Kidney (tissue), 14 donors: ENCODE results near the gene SETD4. TPM values are rescaled to one million over a fixed set of nuclear protein-coding genes. Genes with fewer than 3 reads are reported as not detected.

ENCODE experiments used
- DNase-seq, 5 donors: peaks; one replicate each; pipeline ENCODE4 v3.0.0-alpha.2; 2013 to 2020
- FAIRE-seq: peaks from 2 replicates; lab custom pipeline; 2012; peaks lifted over from hg19 to GRCh38; lab: Jason Lieb, UNC
- H3K27ac ChIP-seq, 2 donors: one replicate each; pipeline ENCODE4 v1.7.0; 2013; ENCODE audit warnings: low read depth in 2 of 2, low read length in 2 of 2, inconsistent platforms in 1 of 2
- H3K27me3 ChIP-seq: one replicate; pipeline ENCODE4 v1.7.1; 2013; ENCODE audit warnings: low read length, inconsistent platforms; ENCODE audit not compliant: control insufficient read depth, insufficient read depth
- H3K36me3 ChIP-seq, 3 donors: one replicate each; pipeline versions ENCODE4 v1.7.0 to v1.7.1; 2013; ENCODE audit warnings: low read length in 3 of 3, control low read depth in 1 of 3, inconsistent platforms in 1 of 3; ENCODE audit not compliant: insufficient read depth in 3 of 3, control insufficient read depth in 2 of 3
- H3K4me1 ChIP-seq, 3 donors: one replicate each; pipeline versions ENCODE4 v1.7.0 to v1.7.1; 2013; ENCODE audit warnings: low read length in 3 of 3, inconsistent platforms in 1 of 3, low read depth in 1 of 3; ENCODE audit not compliant: control insufficient read depth in 2 of 3, insufficient read depth in 2 of 3
- H3K4me3 ChIP-seq, 3 donors: one replicate each; pipeline versions ENCODE4 v1.7.0 to v1.8.1; 2013; ENCODE audit warnings: low read length in 3 of 3, control low read depth in 1 of 3, inconsistent platforms in 1 of 3
- H3K9ac ChIP-seq, 3 donors: one replicate each; pipeline versions ENCODE4 v1.7.0 to v1.7.1; 2013; ENCODE audit warnings: low read length in 3 of 3, control low read depth in 1 of 3, inconsistent platforms in 1 of 3
- H3K9me3 ChIP-seq, 3 donors: one replicate each; pipeline versions ENCODE4 v1.7.0 to v1.7.1; 2013; ENCODE audit warnings: low read length in 3 of 3, control low read depth in 1 of 3, inconsistent platforms in 1 of 3; ENCODE audit not compliant: control insufficient read depth in 2 of 3, insufficient read depth in 1 of 3
- CTCF ChIP-seq: IDR thresholded peaks from 3 replicates; pipeline ENCODE4 v1.5.1; 2012; ENCODE audit warnings: mild to moderate bottlenecking, moderate library complexity, borderline replicate concordance; ENCODE audit not compliant: insufficient read depth; ENCODE audit errors: extremely low read depth
- intact Hi-C: fragments of 100-400 bp; cut with DNase I; formaldehyde crosslinking; loops from one replicate; pipeline ENCODE4 v1.11.1; 2022
- polyA plus RNA-seq: library from polyadenylated mRNA; stranded (reverse); fragments of 350-450 nt; fragmentation: Illumina TruSeq; extraction: RNeasy Lipid Tissue Mini Kit (QIAGEN cat#74804); gene quantifications from one replicate; pipeline ENCODE4 v1.2.3, GENCODE V29; 2014; ENCODE audit warnings: low read depth, low replicate concordance; ENCODE audit not compliant: insufficient read depth
- total RNA-seq: library from RNA; stranded (reverse); fragmentation: NEBNext Ultra II Directional; extraction: Animal tissue kit (Norgen Biotek cat#: 25700); gene quantifications from one replicate; pipeline ENCODE4 v1.2.1, GENCODE V29; 2021
- donor health status: control.
- donor health status: control.
- donor health status: control.
- donor health status: control.
- donor health status: control.
- donor health status: DM: yes; HTN: yes; CAD: no.
- donor health status: Normal renal cell carcinoma (clear cell type).

The SETD4 gene
- total and polyA plus RNA-seq, 2 donors from 2014 or later, result 14.2 to 22.5 TPM

GRCh38 chr21:36064085-36064460 is 3.7 kb upstream of the SETD4 start:
- Histone ChIP-seq H3K27ac (no peak overlapping the region), H3K27me3 (no peaks in the 10 kb centered on the region), H3K4me1 (no peaks in the 10 kb centered on the region), H3K9ac (no peak overlapping the region), H3K36me3 (no peaks in the 10 kb centered on the region), H3K9me3 (peaks cover 0 to 4% (median 0%) of the 10 kb centered on the region in 3 donors), H3K4me3 (no peak overlapping the region)
- FAIRE-seq, result no peak
- DNase-seq, result no peak
- TF ChIP-seq CTCF, result no peak
- intact Hi-C loops, result no loop called here

GRCh38 chr21:36063375-36064084 is 3.2 kb upstream of the SETD4 start:
- Histone ChIP-seq H3K36me3 (no peaks in the 10 kb centered on the region), H3K9me3 (no peaks in the 10 kb centered on the region), H3K27me3 (no peaks in the 10 kb centered on the region), H3K9ac (no peak overlapping the region), H3K27ac (no peak overlapping the region), H3K4me1 (no peaks in the 10 kb centered on the region), H3K4me3 (no peak overlapping the region)
- TF ChIP-seq CTCF, result no peak
- FAIRE-seq (no peak), DNase-seq (no peak)
- intact Hi-C loops, result no loop called here

GRCh38 chr21:36061445-36061844 is 1.1 kb upstream of the SETD4 start:
- peaks cover 0 to 2% (median 0%) of the 10 kb centered on the region in 3 donors for H3K4me1 ChIP-seq
- no peak overlapping the region for H3K9ac ChIP-seq
- DNase-seq, result no peak
- no peak for TF ChIP-seq CTCF
- peak overlapping the region in 1 of 3 donors; percentile 99 for H3K4me3 ChIP-seq
- no peak for FAIRE-seq
- intact Hi-C loops, result no loop called here
- no peaks in the 10 kb centered on the region for H3K27me3 ChIP-seq
- H3K27ac ChIP-seq, result no peak overlapping the region
- H3K9me3 ChIP-seq, result no peaks in the 10 kb centered on the region
- H3K36me3 ChIP-seq, result peaks cover 5 to 7% (median 6%) of the 10 kb centered on the region in 3 donors
